ENCODE results near the gene DEPDC5.

The DEPDC5 gene

DNA sequence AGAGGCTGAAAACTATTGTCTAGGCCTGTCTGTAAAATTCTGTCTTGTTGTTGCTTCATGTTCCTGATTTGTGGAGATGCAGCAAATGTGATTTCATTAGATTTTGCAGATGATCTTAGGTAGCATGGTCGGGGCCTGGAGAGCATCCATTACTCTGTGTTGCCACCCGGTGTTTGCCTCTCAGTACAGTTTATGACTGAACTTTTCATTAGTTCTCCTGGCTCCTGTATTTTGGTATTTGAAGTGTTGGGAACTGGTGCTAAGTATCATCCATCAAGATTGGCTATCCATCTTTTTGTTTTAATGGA, 198.2 kb downstream of the DEPDC5 start:
- DNase-seq: peak; percentile 18

DNA sequence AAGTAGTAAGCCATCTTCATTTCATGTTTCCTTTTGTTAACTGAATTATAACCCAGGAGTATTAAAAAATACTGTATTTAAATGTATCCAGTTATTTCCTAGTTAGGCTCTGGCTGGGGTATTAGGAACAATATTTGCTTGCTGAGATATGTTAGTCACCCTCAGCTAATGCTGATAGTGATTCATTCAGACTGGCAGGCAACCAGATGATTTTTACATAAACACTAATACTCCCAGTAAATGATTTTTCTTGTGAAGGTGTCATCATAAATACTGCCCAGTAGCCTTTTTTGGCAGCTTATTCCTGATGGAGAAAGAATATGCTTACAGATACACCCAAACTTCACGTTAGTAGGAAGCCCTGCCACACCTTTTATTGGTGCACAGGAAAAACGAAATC, 198.7 kb downstream of the DEPDC5 start:
- peak; percentile 87 for DNase-seq

DNA sequence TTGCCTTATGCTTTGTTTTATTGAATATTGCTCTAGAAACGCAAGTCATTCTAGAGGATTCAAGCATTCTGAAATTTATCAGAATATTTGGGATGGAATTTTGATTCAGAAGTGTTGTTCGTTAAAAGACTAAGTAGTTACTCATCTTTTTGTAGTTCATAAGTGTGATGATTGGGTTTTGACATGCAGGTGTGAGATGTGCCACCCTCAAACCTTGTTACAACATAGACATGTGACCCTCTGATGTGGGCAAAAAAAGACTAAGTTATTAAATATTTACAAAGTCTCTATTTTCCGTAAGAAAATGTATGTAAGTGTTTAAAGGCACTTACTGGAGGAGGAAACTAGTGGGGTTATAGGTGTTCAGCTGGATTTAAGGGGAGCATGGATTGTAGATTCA, 199.4 kb downstream of the DEPDC5 start:
- no peak for DNase-seq

DNA sequence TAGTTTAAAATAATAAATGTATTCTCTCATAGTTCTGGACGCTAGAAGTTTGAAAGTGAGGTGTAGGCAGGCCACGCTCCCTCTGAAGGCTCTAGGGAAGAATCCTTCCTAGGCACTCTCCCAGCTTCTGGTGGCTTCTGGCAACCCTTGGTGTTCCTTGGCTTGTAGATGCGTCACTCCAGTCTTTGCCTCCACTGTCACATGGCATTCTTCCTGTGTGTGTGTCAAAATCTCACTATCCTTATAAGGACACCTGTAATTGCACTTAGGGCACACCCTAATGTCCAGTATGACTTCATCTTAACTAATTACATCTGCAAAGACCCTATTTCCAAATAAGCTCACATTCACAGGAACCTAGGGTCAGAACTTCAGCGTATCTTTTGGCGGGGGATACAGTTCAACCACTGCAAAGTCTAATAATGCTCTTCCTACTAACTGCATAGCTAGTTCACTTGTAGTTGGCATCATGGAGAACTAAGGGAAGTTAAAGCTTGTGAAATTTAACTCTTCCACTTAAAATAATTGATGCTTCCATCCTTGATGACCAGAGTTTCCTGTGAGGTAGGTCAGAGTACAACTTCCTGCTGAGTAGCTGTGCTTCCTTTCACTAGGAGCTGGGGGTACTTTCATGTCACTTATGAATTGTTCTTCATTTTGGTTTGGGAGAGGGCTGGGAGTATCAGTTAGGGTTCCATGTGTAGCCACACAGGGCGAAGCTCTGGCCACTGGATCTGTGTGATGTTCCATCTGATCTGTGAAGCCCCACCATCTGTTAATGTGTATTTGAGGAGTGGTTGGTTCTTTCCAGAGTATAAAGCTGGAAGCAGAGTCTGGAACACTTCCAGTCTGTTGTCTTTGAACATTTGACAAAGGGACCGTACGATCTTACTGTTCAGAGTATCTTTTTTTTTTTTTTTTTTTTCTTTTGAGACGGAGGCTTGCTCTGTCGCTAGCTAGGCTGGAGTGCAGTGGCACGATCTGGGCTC, 201.0 kb downstream of the DEPDC5 start:
- DNase-seq: no peak

DNA sequence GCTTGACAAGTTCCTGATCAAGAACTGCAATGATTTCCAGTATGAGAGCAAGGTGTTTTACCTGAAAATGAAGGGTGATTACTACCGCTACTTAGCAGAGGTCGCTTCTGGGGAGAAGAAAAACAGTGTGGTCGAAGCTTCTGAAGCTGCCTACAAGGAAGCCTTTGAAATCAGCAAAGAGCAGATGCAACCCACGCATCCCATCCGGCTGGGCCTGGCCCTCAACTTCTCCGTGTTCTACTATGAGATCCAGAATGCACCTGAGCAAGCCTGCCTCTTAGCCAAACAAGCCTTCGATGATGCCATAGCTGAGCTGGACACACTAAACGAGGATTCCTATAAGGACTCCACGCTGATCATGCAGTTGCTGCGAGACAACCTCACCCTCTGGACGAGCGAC, 202.5 kb downstream of the DEPDC5 start:
- DNase-seq: no peak
